GM19099 (cell line): ENCODE measurements around the gene DPAGT1.

ENCODE experiments used
- POLR2A ChIP-seq: IDR thresholded peaks from 3 replicates; pipeline ENCODE4 v1.6.1; 2011; ENCODE audit warnings: low read depth; ENCODE audit not compliant: insufficient read length; ENCODE audit errors: extremely low read depth

DPAGT1 gene

DNA sequence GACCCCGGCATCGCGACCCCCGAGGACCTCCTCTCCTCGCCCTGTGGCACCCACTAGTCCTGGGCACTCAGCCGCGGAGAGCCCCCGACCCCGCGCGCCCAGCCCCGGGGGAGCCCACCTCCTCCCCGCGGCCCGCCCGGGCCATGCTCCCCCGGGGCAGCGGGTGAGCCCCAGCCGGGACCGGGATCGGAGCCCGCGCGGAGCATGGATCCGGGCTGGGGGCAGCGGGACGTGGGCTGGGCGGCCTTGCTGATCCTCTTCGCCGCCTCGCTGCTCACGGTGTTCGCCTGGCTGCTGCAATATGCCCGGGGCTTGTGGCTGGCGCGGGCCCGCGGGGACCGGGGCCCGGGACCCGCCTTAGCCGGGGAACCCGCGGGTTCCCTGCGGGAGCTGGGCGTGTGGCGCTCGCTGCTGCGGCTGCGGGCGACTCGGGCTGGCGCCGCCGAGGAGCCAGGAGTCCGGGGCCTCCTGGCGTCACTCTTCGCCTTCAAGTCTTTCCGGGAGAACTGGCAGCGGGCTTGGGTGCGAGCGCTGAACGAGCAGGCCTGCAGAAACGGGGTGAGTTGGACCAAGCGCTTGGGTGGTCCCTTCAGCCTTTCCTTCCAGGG is 6.0 kb upstream of the DPAGT1 start:
- TF ChIP-seq POLR2A, result no peak

DNA sequence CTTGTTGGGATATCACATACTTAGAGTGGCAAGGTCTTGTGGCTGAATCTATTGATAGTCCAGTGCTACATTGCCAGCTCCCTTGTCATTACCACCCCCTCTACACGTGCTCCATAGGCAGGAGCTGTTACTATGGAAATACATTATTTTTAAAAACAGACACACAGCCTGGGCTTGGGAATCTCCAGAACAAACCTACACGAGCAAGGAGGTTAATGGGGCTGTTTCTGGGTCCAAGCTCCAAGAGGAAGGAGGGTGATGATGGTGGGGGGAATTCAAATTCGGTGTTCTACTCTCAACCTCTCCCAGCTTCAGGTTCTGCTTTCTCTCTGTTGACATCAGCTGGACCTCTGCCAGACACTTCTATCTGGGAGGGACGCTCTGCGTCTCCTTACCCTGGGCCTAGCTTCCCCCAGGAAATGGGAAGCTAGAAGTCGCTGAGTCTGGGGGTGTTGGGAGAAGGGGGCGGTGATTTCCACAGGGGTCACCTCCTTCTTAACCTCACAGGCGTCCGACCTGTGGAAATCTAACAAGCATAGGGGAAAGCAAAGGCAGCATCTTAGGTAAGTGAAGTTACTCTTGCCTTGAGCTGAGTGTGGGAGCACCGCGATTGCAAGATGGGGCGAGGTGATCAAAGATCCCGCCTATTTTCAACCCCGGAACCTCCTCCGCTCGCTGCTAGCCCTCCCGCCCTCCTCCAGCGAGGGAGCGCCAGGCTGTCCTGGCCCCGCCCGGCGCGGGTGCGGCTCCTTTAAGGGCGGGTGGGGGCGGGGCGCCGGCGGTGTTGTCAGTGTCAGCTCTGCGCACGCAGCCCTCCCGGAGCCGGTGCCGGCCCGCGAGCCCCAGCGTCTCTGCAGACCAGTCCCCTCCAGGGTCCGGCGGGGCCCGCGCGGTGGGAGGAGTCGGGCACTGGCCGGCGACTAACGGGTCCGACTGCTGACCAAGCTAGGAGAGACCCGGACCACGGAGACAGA is 5.2 kb upstream of the DPAGT1 start, which contains the start of gene C2CD2L:
Gene C2CD2L (plus strand): TSS at position 781 of the 974 bp plus-strand sequence. CDS start 398 bp downstream, outside the sequence.
- TF ChIP-seq POLR2A, result peak; percentile 64

DNA sequence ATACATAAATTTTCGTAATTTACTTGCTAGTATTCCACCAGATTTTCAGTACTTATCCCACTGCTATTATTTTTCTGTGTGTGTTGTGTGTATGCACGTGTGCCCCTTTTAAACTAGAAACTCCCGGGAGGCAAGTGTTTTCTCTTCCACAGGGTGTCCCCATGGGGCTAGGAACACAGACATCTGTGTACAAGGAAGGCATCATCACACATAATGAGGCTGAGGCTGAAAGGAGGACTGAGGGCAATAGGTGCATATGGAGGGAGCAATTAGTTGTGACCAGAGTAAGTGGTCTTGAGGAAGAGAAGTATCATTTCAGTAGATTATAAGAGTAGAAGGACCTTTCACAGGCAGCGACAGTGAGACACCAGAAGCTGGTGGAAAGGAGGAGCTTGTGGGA is 2.1 kb upstream of the DPAGT1 start:
- no peak for TF ChIP-seq POLR2A

DNA sequence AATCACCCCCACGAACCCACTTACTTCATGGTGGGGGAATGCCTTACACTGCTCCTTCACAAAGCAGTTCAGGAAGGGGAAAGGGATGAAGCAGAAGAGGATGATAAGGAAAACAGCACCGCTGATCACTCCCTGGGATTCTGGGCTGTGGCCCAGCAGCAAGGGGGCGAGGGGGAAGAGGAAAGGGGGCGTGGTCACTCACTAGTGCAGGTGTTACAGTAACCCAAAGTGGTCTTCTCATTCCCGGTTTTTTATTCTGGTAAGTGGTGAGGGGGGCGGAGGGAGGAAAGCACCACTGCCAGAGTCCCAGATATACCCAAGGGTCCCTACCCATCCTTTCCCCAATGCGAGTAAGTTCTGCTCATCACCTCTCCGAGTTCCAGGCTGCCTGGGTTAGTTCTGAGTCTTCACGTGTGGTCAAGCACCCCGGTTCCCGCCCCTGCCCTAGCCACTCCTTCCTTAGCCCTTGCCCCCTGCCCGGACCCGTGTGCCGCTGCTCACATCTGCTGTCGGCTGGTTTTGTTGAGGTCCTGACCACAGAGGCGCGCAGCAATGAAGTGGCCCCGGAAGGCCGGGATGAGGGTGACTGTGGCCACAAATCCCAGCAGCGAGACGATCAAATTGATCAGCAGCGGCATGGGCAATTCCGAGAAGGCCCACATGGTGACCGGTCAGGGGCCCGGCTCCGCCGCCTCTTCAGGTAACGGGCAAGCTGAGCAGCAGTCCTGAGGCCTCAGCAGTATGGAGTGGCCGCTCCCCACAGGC is 477 bp downstream of the DPAGT1 start:
- TF ChIP-seq POLR2A, result no peak

DNA sequence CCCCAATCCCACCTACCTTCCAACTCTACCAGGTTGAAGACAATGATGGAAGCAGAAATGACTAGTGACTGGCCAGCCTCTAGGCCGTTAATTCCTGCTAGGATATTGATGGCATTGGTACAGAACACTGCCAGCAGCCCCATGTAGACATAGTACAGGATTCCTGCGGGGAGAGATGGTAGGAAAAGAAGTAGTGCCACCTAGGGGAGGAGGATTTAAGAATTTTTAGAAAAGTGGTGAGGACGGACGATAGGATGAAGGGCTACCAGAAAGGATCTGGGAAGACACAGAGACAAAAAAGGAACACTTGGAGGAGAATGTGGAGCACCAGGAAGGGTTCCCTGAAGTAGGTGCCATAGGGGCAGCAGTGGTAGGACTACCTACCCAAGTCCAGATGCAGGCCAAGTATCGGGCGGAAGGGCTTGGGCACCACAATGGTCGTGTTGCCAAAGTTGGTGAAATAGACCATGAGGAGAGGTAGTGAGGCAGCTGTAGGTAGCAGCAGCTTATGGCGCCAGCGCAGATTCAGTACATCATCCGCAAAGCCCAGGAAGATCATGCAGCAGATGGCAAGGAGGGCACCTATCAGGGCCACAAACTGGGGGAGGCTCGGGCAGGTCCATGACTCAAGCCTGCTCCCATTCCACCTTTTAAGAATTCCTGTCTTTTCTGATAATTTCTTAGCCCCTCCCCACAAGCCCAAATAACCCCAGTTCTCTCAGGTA is 1.2 kb downstream of the DPAGT1 start:
- TF ChIP-seq POLR2A, result no peak

DNA sequence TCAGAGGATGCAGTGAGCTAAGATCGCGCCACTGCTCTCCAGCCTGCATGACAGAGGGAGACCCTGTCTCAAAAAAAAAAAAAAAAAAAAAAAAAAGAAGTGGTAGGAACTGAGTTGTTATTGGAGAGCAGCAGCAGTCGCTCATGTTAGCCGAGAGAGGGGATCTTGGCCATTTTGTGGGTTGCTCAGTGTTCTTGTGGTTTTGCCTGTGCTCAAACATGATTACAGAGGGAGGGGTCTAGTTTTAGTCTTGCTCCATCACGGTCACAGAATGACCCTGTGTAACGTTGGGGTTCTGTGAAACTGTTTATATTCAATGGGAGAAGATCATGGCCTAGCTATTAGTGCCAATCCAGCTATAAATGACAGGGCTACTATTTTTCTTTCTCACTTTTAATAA is 1.9 kb downstream of the DPAGT1 start:
- TF ChIP-seq POLR2A, result no peak

DNA sequence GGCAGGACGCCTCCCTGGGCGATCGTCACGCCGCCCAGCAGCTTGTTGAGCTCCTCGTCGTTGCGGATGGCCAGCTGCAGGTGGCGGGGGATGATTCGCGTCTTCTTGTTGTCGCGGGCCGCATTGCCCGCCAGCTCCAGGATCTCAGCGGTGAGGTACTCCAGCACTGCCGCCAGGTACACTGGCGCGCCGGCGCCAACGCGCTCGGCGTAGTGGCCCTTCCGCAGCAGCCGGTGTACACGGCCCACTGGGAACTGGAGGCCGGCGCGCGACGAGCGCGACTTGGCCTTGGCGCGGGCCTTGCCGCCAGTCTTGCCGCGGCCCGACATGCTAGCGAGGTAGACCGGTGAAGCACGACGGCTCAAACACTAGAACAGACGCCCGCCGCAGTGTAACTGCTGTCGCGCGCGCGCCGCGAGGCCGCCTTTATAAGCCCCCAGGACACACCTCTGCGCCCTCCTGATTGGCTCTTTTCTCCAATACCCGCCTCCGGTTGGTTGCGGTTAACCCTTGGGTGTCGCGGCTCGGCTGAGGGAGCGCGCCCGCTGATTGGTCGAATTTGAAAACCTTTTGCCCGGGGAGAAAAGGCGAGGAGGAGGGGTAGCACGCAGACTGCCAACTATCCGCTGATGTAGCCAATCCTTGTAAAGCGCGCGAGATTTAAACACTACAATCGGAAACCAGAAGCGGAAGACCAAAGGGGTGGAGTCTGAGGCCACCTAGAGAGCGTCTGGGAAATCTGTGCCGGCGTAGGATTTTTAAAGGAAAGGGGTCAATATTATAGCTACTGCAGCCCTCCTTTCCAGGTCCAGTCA is 6.4 kb downstream of the DPAGT1 start:
- peak; percentile 100 for TF ChIP-seq POLR2A

DNA sequence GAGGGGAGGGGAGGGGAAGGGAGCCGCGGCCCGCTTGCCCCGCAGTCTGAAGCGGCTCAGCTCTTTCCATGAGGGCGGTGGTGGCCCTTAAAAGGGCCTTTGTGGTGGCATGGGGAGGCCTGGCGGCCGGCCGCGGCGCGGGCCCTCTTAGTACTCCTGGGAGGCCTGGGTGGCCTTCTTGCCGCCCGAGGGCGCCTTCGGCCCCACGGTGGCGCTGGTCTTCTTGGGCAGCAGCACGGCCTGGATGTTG is 6.9 kb downstream of the DPAGT1 start:
- TF ChIP-seq POLR2A, result no peak

DNA sequence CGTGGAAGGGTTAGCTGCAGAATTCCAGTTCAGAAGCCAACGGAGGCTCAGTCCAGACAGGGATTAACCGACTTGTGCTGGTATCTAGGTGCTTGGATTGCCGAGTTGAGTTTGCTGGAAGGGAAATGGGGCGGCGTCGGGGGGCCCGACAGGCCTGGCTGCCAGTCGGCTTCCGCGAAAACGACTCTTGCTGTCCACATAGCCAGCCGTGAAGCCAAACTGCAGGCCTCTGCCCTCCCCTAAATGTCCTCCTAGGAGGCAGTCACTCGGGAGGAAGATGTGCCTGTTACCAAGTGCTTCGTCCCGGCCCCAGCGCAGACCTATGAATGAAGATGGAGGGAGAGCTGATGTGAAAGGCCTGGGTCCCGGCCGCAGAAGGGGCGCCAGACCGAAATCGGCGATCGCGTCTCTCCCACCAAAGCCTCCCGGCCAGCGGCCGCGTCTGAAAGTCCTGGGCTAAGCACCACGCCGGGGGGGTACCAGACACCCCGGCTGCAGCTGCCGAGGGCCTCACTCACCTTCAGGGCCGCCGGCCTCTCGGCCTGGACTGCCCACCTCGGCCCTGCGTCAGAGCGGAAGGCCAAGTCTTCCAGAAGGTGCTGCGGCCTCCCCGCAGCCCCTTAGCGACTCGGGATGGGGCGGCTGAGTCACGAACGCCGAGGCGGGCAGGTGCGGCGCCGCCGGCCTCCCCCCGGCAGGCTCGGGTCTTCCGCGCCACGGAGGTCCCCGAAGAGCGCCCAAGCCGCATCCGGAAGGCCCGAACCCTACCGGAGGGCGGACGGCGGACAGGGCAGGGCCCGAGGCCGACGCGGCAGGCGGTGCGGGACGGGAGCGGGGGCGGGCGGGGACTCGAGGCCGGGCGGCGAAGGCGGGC is 7.5 kb downstream of the DPAGT1 start:
- peak; percentile 28 for TF ChIP-seq POLR2A

DNA sequence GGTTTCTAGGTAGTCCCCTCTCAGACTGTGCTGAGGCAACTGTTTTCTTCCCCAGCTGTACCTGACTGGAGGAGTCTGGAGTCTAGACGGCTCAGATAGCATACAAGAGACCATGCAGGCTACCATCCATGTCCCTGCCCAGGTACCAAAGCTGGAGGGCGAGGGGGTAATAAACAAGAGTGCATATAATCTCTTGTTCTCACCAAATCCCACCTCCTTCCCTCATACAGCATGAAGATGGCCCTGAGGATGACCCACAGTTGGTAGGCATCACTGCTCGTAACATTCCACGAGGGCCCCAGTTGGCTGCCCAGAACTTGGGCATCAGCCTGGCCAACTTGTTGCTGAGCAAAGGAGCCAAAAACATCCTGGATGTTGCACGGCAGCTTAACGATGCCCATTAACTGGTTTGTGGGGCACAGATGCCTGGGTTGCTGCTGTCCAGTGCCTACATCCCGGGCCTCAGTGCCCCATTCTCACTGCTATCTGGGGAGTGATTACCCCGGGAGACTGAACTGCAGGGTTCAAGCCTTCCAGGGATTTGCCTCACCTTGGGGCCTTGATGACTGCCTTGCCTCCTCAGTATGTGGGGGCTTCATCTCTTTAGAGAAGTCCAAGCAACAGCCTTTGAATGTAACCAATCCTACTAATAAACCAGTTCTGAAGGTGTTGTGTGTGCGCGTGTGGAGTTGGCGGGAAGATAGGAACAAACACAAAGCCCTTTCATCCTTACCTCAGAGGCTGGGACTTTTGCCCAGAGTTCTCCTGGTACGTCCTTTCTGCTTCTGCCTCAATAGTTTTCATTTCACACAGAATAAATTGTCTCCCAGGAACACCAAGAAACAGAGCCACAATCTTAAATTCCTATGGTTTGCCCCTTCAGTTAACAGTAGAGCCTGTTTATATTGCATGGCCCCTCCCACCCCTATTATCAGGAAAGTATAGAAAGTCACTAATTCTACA is 8.5 kb downstream of the DPAGT1 start:
- peak; percentile 35 for TF ChIP-seq POLR2A

DNA sequence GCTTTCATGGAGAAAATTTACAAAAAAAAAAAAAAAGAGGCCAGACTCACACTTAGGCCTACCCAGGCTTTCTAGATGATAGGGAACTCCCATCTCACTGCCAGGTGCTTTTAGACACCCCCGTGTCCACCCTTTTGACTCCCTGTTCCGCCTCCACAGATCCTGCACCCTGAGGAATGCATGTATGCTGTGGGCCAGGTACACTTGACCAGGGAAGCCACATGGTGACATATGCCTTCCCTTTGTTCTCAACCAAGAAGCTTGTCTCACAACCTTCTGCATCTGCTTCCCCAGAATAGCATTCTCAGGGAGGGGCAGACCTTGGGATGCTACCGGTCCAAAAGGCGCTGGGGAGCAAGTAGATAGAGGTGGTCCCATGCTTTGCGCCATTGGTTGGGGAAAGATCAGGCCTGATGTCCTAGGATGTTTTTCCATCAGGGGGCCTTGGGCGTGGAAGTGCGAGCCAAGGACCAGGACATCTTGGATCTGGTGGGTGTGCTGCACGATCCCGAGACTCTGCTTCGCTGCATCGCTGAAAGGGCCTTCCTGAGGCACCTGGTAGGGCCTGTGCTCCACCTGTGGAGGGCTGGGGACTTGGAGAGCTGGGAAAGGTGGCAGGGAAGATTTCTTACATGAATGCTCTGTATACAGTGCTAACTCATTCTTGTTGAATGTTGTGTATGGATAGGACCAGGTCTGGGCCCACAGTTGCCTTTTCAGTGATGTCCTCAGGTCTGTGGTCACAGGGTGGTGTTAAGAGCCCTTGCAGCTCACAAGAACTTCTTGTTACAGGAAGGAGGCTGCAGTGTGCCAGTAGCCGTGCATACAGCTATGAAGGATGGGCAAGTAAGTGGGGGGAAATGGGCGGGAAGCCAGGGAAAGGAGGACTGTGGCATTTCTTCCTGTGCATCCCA is 9.4 kb downstream of the DPAGT1 start:
- TF ChIP-seq POLR2A, result peak; percentile 38
